Mucosa of rectum (tissue), 2 donors: Measurements from ENCODE around the gene TEX54.
A peak's percentile ranks its signal among the peaks of the same experiment; 100 is the strongest.

Source experiments
- H3K27ac ChIP-seq, 2 donors: one replicate each; pipeline ENCODE4 v1.7.0; 2013; ENCODE audit warnings: inconsistent platforms in 2 of 2, low read depth in 2 of 2, low read length in 2 of 2
- H3K27me3 ChIP-seq, 2 donors: one replicate each; pipeline ENCODE4 v1.7.0; 2013; ENCODE audit warnings: low read length in 2 of 2; ENCODE audit not compliant: control insufficient read depth in 2 of 2, insufficient read depth in 2 of 2
- H3K36me3 ChIP-seq, 2 donors: one replicate each; pipeline ENCODE4 v1.7.0; 2013; ENCODE audit warnings: low read length in 2 of 2; ENCODE audit not compliant: control insufficient read depth in 2 of 2, insufficient read depth in 2 of 2
- H3K4me1 ChIP-seq, 2 donors: one replicate each; pipeline ENCODE4 v1.7.0; 2013; ENCODE audit warnings: low read length in 2 of 2, mild to moderate bottlenecking in 1 of 2; ENCODE audit not compliant: control insufficient read depth in 2 of 2, insufficient read depth in 2 of 2
- H3K4me3 ChIP-seq, 2 donors: one replicate each; pipeline ENCODE4 v1.7.0; 2013; ENCODE audit warnings: low read length in 2 of 2
- H3K9ac ChIP-seq, 2 donors: one replicate each; pipeline ENCODE4 v1.7.0; 2013; ENCODE audit warnings: low read length in 2 of 2, low read depth in 1 of 2, mild to moderate bottlenecking in 1 of 2
- H3K9me3 ChIP-seq, 2 donors: one replicate each; pipeline ENCODE4 v1.7.0; 2013; ENCODE audit warnings: low read length in 2 of 2; ENCODE audit not compliant: control insufficient read depth in 2 of 2
- donor health status: healthy.
- donor health status: Normal muscosa, but diverticular disease.

TEX54 gene

GRCh38 chr11:62832336-62833234 is at the start of gene TEX54:
TEX54 (minus strand) TSS chr11:62832841.
- Histone ChIP-seq H3K27ac (peak within 1 kb of the TSS; percentile 99), H3K9ac (peak within 1 kb of the TSS; percentile 98), H3K9me3 (no peaks in the 10 kb centered on the region), H3K4me1 (peaks cover 19 to 21% of the 10 kb centered on the region in 2 donors), H3K4me3 (peak within 1 kb of the TSS; percentile 94 to 100), H3K27me3 (no peaks in the 10 kb centered on the region), H3K36me3 (peaks cover 24 to 34% of the 10 kb centered on the region in 2 donors)

GRCh38 chr11:62882431-62882749 is 49.7 kb upstream of the TEX54 start:
- Histone ChIP-seq H3K36me3 (peaks cover 42 to 46% of the 10 kb centered on the region in 2 donors), H3K4me3 (peak overlapping the region; percentile 98 to 99), H3K27ac (peak overlapping the region; percentile 98 to 99), H3K27me3 (no peaks in the 10 kb centered on the region), H3K4me1 (peaks cover 25 to 29% of the 10 kb centered on the region in 2 donors), H3K9ac (peak overlapping the region; percentile 83 to 98), H3K9me3 (no peaks in the 10 kb centered on the region)

- peak overlapping the region; percentile 83 to 98 for H3K9ac ChIP-seq
- peaks cover 25 to 29% of the 10 kb centered on the region in 2 donors for H3K4me1 ChIP-seq
- H3K27ac ChIP-seq = peak overlapping the region; percentile 98 to 99
- H3K36me3 ChIP-seq = peaks cover 38 to 42% of the 10 kb centered on the region in 2 donors
- H3K4me3 ChIP-seq = peak overlapping the region; percentile 98 to 99
- no peaks in the 10 kb centered on the region for H3K27me3 ChIP-seq
- no peaks in the 10 kb centered on the region for H3K9me3 ChIP-seq
Measured at GRCh38 chr11:62881579-62882430, 49.2 kb upstream of the TEX54 start.

GRCh38 chr11:62880803-62881578 is 48.4 kb upstream of the TEX54 start, which contains the start of gene SLC3A2:
SLC3A2 (plus strand) TSS chr11:62880896; CDS start chr11:62881024, 128 bp downstream.
- H3K9ac ChIP-seq = peak within 1 kb of the TSS; percentile 98 to 100
- H3K27ac ChIP-seq = peak within 1 kb of the TSS; percentile 98 to 99
- no peaks in the 10 kb centered on the region for H3K27me3 ChIP-seq
- H3K4me1 ChIP-seq = peaks cover 25 to 29% of the 10 kb centered on the region in 2 donors
- H3K9me3 ChIP-seq = no peaks in the 10 kb centered on the region
- peaks cover 30 to 34% of the 10 kb centered on the region in 2 donors for H3K36me3 ChIP-seq
- H3K4me3 ChIP-seq = peak within 1 kb of the TSS; percentile 98 to 99

GRCh38 chr11:62880231-62880802 is 47.7 kb upstream of the TEX54 start:
- peaks cover 25 to 26% of the 10 kb centered on the region in 2 donors for H3K4me1 ChIP-seq
- H3K9ac ChIP-seq = peak overlapping the region; percentile 75 to 98

GRCh38 chr11:62879235-62879978 is 46.8 kb upstream of the TEX54 start:
- Histone ChIP-seq H3K36me3 (peaks cover 17 to 21% of the 10 kb centered on the region in 2 donors), H3K9me3 (no peaks in the 10 kb centered on the region), H3K4me1 (peaks cover 25 to 26% of the 10 kb centered on the region in 2 donors), H3K4me3 (no peak overlapping the region), H3K27ac (peak overlapping the region; percentile 98 to 99), H3K9ac (peak overlapping the region; percentile 41 to 98), H3K27me3 (no peaks in the 10 kb centered on the region)

More at GRCh38 chr11:62880231-62880802, 47.7 kb upstream of the TEX54 start:
- H3K36me3 ChIP-seq = peaks cover 24 to 27% of the 10 kb centered on the region in 2 donors
- H3K4me3 ChIP-seq = peak overlapping the region; percentile 98 to 99
- no peaks in the 10 kb centered on the region for H3K9me3 ChIP-seq
- no peaks in the 10 kb centered on the region for H3K27me3 ChIP-seq
- peak overlapping the region; percentile 98 to 99 for H3K27ac ChIP-seq

GRCh38 chr11:62876712-62877111 is 44.1 kb upstream of the TEX54 start:
- no peaks in the 10 kb centered on the region for H3K27me3 ChIP-seq
- H3K27ac ChIP-seq = no peak overlapping the region
- no peaks in the 10 kb centered on the region for H3K9me3 ChIP-seq
- peaks cover 10 to 11% of the 10 kb centered on the region in 2 donors for H3K4me1 ChIP-seq
- H3K4me3 ChIP-seq = no peak overlapping the region
- H3K9ac ChIP-seq = no peak overlapping the region
- no peaks in the 10 kb centered on the region for H3K36me3 ChIP-seq

GRCh38 chr11:62875698-62876478 is 43.2 kb upstream of the TEX54 start:
- no peak overlapping the region for H3K9ac ChIP-seq
- H3K36me3 ChIP-seq = no peaks in the 10 kb centered on the region
- peaks cover 10 to 11% of the 10 kb centered on the region in 2 donors for H3K4me1 ChIP-seq
- no peak overlapping the region for H3K27ac ChIP-seq
- H3K27me3 ChIP-seq = no peaks in the 10 kb centered on the region
- H3K4me3 ChIP-seq = no peak overlapping the region
- no peaks in the 10 kb centered on the region for H3K9me3 ChIP-seq
